Measurements from ENCODE around the gene ANTXR1.

ANTXR1 gene

GRCh38 chr2:69036926-69037325, 23.9 kb downstream of the ANTXR1 start:
- no peak for DNase-seq

- DNase-seq: no peak
Measured at GRCh38 chr2:69041214-69041613, 28.2 kb downstream of the ANTXR1 start.

DNA sequence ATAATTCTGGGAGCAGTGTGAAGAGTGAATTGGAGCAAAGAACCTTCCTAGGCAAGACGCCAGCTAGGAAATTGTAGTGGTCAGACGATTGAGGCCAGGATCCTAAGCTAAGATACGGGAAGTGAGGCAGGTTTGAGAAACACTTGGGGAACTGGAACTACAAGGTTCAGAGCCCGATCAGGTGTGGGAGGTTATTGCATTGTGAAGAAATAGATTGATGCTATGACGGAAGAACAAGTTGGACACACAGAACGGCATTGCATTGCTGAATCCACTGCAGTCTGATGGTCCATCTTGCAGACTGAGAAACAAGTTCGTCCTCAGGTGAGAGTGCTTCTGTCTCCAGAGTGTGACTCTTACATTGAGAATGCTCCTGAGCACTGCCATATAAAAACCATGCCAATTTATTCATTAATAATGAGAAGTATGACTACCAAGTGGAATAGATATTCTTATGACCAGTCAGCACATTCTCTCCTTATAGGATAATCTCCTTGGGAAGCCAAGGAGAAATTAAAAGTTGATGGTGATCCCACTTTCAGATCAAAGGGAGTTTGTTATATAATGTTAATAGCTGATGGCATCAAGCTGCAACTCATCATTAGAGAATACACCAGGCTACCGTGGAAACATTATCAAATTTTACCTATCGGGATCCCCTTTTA, 30.9 kb downstream of the ANTXR1 start:
- no peak for DNase-seq

- no peak for DNase-seq
Measured at GRCh38 chr2:69046221-69046662, 33.3 kb downstream of the ANTXR1 start.

DNA sequence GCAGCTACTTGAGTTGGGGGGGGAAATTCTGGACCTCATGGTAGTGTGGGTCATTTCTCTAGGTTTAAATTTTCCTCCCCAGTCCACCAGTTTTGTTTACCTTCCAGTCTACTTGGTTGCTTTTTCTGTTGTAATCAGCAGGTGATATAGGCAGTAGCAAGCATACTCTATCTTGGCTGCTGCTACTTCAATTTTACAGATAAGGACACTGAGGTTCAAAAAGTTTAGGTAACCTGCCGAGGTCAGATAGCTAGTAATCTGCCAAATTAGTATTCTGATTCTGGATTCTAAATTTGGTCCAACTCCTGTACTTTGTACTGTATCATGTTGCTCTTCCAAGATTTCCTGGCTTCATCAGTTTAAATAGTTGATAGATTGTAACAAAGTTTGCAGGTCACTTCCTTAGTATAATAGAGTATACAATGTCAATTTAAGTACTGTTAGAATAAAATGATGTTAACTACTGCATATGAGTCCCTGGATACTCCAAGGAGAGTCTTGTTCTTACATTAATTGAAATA, 34.7 kb downstream of the ANTXR1 start:
- no peak for DNase-seq

GRCh38 chr2:69050802-69051201, 37.8 kb downstream of the ANTXR1 start:
- DNase-seq: no peak

DNA sequence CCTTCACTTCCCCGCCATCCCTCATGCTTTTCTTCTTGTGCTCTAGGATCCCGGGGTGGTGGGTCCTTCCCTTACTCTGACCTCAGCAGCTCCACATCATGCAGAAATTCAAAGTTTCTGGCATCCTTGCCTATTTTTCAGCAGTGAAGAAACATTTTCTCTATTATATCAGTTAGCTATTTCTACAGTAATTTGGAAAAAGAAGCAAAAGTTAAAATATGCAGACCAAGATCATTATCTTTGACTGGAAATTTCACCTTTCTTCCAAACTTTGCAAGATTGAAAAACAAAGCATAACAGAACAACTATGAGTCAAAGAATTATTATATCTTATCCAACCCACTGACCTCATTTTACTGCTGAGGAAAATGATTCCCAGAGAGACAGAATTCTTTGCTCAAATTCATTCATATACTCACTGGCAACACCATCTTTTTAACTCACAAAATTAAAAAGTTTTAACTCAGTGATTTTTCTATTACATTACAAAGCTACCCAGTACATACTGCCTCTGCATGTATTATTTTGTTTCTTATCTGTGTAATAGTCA, 40.5 kb downstream of the ANTXR1 start:
- no peak for DNase-seq

- DNase-seq: no peak
Measured at GRCh38 chr2:69054431-69054830, 41.5 kb downstream of the ANTXR1 start.

DNA sequence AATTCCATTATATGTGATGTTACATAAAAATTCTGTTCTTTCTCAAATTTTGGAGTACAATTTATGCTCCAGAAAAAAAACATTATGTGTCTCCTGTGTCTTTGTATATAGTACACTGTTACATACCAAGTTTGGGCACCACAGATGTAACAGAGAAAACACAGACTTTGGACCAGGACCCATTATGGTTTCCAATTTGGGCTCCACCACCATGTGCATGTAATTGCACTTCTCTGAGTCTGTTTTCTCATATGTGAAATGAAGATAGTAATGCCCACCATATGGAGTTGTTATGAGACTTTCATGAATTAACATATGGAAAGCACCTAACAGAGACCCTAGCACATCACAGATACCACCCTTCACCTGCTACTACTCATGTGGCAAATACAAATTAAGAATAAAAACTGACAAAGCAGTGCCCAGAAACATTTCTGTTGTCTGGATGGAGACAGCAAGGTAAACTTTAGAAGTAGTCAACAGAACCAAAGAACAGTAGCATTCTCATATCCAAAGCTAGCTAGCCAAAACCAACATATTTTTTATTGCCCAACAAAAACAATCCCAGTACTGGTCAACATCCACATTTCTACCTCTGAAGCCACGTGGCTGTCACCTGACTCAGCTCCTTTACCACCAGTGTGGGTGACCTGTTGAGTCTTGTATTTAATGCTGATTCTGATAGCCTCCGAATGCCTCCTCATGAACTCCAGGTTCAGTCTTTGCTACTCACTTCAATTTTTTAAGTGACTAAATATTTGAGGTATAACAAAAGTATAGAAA, 42.9 kb downstream of the ANTXR1 start:
- no peak for DNase-seq

DNA sequence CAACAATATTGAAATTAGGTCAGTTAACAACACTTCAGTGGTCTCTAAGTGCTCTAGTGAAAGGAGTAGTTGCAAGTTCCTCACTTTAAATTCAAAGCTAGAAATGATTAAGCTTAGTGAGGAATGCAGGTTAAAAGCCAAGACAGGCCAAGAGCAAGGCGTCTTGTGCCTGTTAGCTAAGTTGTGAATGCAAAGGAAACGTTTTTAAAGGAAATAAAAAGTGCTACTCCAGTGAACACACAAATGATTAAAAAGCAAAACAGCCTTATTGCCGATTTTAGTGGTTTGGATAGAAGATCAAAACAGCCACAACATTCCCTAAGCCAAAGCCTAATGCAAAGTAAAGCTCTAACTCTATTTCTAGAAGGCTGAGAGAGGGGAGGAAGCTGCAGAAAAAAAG, 44.7 kb downstream of the ANTXR1 start:
- no peak for DNase-seq

DNA sequence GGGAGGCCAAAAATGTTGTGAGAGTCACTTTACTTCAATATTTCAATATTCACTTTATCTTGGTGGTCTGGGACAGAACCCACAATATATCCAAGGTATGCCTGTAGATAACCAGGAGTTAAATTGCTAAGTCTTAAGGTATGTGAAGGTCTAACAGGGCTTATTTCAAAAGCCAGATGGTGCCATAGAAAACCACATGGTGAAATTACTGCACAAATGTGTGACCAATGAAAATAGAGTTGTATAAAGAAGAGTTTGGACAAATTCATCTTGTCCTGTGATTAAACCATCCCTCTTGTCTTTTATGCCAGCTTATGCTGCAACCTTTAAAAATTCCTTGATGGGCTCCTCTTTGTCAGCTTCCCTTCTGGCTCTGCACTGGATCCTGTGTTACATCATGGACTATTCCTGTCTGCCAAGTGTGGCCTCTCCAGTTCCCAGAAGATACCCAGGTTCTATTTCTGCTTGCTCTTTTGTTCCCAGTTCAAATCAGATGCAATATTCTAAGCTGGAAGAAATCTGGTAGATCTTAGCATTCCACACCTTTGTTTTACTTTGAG, 46.8 kb downstream of the ANTXR1 start:
- DNase-seq: no peak

DNA sequence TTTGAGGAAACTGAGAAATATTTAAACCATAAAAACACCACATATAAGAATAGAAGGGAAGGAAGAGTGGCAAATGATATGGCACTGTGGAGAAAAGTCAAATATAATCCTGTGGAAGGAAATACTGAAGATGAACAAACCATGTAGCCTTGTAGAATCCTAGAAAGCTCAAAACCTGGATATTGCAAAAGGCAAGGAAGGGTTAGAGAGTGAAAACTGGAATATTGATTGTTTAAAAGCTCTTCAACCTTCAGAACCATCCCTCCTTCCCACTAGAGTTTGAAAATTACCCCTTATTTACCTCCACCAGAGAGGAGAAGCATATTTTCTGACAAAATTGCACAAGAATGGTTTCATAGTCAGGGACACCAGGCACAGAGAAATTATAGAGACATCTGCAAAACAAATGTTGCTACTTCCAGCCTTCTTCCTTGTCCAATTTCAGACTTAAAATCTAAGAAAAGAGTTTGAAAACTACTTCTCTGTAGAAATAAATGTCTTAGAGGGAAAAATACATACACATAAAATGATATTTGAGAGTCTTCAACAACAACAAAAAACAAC, 48.0 kb downstream of the ANTXR1 start:
- DNase-seq: no peak

GRCh38 chr2:69061525-69061924, 48.5 kb downstream of the ANTXR1 start:
- DNase-seq: no peak

- no peak for DNase-seq
Measured at GRCh38 chr2:69062307-69062962, 49.5 kb downstream of the ANTXR1 start.

- no peak for DNase-seq
Measured at GRCh38 chr2:69065735-69066336, 52.9 kb downstream of the ANTXR1 start.

DNA sequence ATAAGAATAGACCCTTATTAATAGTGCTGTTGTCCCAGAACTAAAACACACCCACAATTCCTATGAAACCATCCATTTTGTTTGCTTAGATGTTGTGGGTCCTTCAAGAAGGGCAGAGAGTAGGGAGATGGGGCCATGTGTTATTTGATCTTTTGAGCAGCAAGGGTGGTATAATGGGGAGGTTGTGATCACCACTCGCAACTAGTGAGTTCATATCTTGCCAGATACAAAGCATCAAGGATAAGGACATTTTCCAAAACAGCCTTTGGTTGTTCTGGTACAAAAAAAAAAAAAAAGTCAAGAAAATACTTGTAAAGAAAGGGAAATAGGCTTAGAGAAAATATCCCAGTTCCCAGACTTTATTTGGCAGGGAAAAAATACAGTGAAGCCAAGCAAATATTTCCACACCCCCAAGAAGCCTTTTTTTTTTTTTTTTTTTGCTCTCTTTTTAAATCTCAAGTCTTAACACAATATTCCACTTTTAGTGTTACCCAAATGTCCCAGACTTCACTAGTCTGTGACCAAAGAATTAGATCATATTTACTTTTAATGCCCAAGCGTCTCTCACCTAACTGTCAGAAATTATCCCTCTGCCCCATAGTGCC, 54.1 kb downstream of the ANTXR1 start:
- no peak for DNase-seq

GRCh38 chr2:69067866-69068265, 54.9 kb downstream of the ANTXR1 start:
- no peak for DNase-seq

GRCh38 chr2:69070969-69071368, 58.0 kb downstream of the ANTXR1 start:
- no peak for DNase-seq

GRCh38 chr2:69073928-69074570, 61.1 kb downstream of the ANTXR1 start:
- DNase-seq: no peak

GRCh38 chr2:69074918-69075317, 61.9 kb downstream of the ANTXR1 start:
- DNase-seq: peak; percentile 35

GRCh38 chr2:69075486-69075885, 62.5 kb downstream of the ANTXR1 start:
- DNase-seq: no peak
